GM18951 (cell line): ENCODE measurements around the gene TULP4.
"Not testable (repeated sequence)": the region's sequence is repeated elsewhere in the genome, so short reads cannot be mapped to it uniquely, and the experiment has no call there.

Source experiments
- POLR2A ChIP-seq: IDR thresholded peaks from 4 replicates; pipeline ENCODE4 v1.6.1; 2011; ENCODE audit warnings: mild to moderate bottlenecking; ENCODE audit not compliant: insufficient read length, insufficient read depth; ENCODE audit errors: extremely low read depth
- in situ Hi-C: fragments of 300-500 bp; cut with MboI; formaldehyde crosslinking; loops from one replicate; pipeline ENCODE4 v1.12.0; 2022; ENCODE audit warnings: low sequenced_read_pairs, mixed read lengths, inconsistent platforms; ENCODE audit not compliant: unreplicated experiment

TULP4 gene

DNA sequence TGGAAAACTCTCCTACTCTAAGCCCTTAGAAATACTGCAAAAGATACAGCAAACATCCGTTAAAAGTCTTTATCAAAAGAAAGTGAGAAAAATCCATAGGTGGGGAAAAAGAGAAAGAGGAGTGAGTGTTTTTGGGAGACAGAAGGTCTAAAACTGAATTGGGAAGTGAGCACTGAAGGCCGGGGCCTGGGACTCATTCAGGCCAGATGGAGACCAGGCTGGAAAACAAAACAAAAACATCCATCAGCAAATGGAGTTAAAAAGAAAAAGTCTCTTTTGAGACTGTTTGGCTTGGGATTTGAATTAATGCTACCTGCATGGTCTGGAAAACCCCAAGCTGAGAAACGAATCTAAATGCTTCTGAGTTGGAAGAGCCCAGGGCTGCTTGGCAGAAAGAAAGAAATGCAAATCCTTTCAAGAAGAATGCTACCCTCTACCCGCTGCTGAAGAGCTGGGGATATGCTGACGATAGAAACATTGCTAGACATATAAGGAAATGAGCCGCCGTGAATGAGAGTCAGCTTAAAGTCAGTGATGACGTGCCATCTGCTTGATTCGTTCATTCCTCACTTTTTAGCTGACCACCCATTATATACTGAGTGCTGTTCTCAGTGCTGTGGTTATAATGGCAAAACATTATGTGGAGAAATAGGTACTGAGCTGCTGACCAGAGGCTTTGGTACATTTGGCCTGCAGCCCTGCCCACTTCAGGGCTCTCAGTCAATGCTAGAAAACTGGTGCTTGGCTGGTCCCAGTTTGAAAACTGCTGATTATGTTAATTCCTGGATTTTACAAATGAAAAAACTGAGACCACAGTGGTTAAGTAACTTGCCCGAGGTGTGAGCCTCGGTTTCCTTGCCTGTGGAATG, 28.0 kb upstream of the TULP4 start:
- TF ChIP-seq POLR2A, result no peak
- in situ Hi-C loops, result no loop called here

DNA sequence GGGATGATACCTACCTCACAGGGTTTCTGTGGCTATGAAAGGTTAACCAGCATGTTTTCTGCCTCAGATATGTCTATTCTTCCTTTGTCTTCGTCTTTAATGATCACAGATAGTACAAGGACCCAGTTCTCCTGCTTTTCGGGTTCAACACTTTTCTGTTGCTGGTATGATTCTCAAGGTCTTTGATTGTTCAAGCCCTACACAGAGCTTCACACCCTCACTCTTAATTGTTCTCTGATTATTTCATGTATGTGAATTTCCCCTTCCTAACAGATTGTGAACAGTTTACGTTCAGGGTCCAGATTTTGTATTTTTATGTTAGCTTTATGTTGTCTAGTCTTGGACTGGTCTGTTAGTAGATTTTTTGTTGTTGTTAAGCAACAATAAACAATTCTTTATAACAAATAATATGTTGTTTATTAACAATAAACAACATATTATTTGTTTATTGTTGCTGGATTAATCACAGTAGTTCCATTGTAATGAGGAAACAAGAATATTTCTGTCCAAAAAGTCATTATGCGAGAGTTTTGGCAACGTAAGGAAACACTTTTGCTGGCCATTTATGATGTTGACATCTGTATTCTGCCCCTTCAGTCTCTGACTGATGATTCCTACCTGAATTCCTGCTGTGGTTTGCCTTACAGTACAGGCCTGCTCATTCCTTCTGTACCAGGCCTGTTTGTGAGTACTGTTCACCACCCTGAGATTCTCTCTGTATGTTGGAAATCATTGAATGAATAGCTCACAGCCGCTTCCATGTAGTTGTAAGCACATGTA, 27.2 kb upstream of the TULP4 start:
- no peak for TF ChIP-seq POLR2A
- in situ Hi-C loops, result no loop called here

DNA sequence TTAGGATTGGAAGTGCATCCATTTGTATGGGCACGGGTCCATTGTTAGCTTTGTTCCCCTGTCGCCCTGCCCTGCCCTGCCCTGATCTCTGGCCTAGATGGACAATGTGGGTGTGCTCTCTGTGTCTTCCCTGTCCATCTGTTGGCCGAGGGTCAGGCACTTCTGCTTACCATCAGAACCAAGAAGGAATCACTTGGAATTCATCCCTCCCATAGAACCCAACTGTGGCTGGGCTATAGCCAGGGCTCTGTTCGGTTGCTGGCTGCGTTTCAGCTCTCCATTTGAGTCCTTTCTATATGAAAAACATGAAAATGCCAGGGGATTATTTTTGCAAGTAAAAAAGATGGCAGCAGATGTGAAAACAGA, 26.6 kb upstream of the TULP4 start:
- in situ Hi-C loops, result no loop called here
- TF ChIP-seq POLR2A, result no peak

DNA sequence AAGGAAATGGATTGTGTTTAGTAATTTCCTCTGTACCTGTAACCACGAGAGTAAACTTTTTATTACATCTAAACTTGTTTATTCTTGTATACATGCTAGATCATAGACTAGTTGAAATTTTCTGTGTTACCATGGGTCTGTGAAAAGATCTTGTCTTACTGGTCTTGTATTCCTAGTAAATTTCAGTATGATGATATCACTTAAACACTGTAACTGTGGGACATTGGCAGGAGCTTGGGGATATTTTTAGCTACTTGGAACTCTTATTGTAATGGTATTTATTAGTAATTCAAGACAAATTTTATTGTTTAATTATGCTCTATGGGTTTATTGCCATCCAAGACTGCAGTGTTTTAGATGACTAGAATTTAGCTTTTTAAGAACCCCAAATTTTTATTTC, 25.9 kb upstream of the TULP4 start:
- TF ChIP-seq POLR2A, result no peak
- in situ Hi-C loops, result no loop called here

DNA sequence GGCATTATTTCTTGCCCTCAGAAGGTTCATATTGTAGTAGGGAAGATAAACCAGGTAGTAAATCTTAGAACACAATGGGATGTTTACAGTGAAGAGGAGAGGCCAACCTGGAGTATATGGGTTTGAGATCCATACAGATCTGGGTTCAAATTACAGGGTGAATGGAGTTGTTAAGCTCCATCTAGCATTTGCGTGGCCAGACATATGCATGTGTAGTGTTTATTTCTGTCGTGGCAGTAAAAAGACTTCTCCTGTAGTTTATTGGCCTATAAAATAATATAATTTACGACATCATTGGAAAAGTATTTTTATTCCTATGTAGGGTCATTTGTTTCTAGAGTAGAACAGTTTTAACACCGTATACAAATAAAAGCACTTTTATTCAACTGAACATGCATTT, 25.2 kb upstream of the TULP4 start:
- in situ Hi-C loops, result no loop called here
- no peak for TF ChIP-seq POLR2A

DNA sequence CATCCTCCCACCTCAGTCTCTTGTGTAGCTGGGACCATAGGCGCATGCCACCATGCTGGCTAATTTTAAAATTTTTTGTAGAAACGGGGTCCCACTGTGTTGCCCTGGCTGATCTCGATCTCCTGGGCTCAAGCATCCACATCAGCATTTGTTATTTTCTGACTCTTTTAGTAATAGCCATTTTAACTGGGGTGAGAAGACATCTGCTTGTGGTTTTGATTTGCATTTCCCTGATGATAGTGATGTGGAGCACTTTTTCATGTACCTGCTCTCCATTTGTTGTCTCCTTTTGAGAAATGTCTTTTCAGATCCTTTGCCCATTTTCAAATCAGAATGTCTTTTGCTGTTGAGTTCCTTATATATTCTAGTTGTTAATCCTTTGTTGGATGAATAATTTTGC, 22.2 kb upstream of the TULP4 start:
- no peak for TF ChIP-seq POLR2A
- in situ Hi-C loops, result no loop called here

DNA sequence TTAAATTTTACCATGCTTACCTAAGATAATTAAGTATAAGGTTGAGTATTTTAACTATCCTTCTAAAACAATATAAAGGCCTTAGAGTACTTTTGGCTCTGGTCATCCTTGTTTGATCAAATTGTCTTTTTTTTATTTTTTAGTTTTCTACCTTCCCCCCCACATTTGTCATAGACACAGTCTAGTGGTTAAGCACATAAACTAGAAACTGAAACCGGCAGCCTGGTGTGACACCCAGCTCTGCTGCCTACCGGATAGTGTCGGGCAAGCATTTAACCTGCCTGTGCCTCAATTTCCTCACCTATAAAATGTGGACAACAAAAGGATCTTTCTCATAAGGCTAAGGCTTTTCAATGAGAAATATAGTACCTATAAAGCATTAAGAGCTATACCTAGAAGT, 21.6 kb upstream of the TULP4 start:
- TF ChIP-seq POLR2A, result no peak
- in situ Hi-C loops, result no loop called here

DNA sequence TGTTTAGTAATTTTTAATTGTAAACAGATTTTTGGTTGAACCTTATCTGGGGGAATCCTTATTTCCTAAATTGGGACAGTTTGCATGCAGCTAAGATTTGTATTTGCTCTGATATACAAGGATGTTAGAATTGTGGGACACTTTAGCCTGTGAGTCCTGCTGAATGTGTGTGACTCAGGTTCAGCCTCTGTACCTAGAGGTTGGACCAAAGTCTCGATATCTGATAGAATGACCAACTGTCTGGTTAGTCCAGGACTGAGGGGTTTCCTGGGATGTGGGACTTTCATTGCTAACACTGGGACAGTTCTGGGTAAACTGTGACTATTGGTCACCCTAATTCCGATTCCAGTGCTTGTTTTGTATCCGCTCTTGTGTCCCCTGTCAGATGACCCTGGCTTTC, 20.2 kb upstream of the TULP4 start:
- TF ChIP-seq POLR2A, result no peak
- in situ Hi-C loops, result no loop called here

DNA sequence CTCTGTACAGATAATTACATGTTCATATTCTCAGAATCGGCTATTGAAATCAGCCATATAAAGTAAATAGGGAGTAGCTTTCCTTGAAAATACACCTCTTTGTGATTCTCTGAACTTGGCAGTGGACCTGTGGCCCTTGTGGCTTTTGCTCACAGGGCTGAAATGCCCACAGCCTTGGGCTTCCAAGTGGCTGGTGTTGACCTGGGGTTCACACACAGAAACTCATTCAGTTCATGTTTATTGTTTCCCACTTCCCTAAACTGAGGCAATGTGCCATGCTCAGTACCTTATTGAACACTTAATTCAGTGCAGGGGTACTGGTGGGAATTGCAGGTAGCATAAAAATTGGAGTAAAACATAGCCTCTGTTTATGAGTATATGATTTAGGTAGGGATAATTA, 19.1 kb upstream of the TULP4 start:
- TF ChIP-seq POLR2A, result no peak
- in situ Hi-C loops, result no loop called here

DNA sequence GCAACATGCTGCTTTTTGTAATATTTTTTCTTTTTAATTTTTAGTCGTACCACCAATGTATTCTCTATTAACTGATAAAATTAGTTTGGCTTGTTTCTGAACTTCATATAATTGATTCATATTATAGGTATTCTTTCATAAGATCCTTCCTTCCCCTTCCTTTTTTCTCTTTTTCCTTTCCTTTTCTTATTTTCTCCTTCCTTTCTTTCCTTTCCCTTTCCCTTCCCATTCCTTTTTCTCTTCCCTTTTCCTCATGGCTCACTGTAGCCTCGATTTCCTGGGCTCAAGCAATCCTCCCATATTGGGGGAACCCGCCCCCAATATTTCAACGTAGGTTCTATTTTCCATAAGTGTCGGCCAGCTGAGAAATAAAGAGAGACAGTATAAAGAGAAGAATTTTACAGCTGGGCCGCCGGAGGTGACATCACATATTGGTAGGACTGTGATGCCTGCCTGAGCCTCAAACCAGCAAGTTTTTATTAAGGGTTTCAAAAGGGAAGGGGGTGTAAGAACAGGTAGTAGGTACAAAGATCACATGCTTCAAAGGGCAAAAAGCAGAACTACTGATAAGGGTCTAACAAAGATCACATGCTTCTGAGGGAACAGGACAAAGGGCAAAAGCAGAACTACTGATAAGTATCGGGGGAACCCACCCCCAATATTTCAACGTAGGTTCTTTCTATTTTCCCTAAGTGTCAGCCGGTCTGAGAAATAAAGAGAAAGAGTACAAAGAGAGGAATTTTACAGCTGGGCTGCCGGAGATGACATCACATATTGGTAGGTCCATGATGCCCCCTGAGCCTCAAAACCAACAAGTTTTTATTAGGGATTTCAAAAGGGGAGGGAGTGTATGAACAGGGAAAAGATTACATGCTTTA, 16.1 kb upstream of the TULP4 start:
- in situ Hi-C loops, result not testable (repeated sequence)

DNA sequence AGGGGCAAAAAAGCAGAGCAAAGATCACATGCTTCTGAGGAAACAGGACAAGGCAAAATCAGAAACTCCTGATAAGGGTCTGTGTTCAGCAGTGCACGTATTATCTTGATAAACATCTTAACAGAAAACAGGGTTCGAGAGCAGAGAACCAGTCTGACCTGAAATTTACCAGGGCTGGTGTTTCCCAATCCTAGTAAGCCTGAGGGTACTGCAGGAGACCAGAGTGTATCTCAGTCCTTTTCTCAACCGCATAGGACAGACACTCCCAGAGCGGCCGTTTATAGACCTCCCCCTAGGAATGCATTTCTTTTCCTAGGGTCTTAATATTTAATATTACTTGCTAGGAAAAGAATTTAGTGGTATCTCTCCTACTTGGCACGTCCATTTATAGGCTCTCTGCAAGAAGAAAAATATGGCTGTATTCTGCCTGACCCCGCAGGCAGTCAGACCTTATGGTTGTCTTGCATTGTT, 15.4 kb upstream of the TULP4 start:
- in situ Hi-C loops, result not testable (repeated sequence)

DNA sequence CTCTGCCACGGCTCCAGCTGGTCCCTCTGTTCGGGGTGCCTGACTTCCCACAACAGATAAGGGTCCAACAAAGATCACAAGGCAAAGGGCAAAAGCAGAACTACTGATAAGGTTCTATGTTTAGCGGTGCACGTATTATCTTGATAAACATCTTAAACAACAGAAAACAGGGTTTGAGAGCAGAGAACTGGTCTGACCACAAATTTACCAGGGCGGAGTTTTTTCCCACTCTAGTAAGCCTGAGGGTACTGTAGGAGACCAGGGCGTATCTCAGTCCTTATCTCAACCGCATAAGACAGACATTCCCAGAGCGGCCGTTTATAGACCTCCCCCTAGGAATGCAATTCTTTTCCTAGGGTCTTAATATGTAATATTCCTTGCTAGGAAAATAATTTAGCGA, 14.6 kb upstream of the TULP4 start:
- in situ Hi-C loops, result not testable (repeated sequence)

DNA sequence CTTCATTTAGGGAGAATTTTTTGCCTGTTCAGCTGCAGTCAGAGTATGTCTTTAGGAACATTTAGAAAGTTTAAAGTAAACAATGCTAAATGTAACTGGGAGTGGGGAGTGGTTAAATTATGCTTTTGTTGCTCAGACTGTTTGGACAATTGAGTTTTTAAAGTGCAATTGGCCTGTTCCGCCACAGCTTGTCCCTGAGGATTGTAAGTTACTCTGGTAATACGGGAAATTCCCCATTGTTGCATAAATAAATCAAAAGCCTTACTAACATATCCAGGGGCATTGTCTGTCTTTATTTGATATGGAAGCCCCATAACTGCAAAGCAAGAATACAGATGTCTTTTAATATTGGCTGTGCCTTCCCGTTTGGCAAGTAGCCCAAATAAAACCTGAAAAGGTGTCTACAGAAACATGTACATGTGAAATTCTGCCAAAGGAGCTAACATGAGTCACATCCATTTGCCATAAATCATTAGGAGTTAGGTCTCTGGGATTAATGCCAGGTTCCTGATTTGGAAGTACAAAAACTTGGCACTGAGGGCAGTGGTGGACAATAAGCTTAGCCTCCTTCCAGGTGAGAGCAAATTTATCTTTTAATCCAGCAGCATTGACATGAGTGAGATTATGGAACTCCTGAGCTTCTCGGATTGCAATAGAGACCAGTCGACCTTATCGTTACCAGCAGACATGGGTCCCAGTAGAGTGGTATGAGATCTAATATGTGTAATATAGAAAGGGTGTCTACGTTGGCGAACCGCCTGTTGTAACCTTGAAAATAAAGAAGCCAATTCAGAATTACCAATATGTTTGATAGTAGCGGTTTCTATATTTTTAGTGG, 11.7 kb upstream of the TULP4 start:
- in situ Hi-C loops, result not testable (repeated sequence)

DNA sequence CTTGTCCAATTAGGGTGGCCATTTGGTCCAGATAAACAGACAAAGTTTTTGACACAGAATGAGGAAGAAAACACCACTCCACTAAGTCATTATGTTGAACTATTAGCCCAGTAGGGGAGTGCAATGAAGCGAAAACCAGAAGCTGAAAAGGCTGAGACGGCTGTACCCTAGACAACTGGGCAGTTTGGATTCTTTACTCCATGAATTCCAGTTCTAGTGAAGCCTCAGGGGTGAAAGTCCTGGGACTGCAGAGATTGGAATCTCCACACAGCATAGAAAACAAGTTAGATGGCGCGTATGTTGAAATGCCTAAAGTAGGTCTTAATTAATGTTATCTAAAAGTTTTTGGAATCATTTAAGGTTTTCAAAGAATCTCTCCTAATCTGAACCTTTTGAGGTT, 10.7 kb upstream of the TULP4 start:
- in situ Hi-C loops, result not testable (repeated sequence)

DNA sequence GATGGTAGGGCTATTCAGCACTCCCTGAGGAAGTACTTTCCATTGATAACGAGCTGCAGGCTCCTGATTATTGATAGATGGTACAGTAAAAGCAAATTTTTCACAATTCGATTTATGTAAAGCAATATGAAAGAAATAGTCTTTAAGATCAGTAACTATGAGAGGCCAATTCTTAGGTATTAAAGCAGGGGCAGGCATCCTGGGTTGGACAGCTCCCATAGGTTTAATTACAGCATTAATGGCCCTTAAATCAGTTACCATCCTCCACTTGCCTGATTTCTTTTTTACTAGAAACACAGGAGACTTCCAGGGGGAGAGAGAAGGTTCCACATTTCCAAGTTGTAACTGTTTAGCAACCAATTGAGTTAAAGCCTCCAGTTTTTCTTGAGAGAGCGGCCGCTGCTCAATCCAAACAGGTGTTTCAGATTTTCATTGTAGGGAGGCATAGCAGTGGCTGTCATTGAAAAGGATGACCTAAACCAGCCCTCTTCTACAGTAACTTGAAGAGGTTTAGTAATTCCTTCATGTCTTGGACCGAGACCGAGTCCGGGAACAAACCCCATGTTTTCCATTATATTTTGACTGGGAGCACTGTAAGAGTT, 10.0 kb upstream of the TULP4 start:
- in situ Hi-C loops, result not testable (repeated sequence)
